HG02642 (cell line): ENCODE measurements around the gene WDR45.

Source experiments
- ATAC-seq: cut with Tn5 transposase; IDR thresholded peaks from one replicate; pipeline ENCODE4 v1.9.1; 2021; ENCODE audit warnings: mild to moderate bottlenecking; ENCODE audit not compliant: unreplicated experiment, poor library complexity

WDR45 gene

DNA sequence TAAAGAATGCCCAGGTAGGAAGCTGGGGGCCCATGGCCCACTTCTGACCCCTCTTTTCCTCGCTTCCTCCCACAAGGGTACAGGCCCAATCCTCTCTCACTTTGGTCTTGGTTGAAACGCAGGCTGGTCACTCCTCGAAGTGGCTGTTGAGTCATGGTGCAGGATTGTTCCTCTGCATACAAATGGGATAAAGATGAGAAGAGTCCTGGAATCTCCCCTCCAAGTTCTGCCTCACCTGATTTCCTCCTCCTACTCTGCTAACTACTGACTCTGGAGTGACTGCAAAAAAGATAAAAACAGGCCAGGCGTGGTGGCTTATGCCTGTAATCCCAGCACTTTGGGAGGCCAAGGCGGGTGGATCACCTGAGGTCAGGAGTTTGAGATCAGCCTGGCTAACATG, 1.7 kb downstream of the WDR45 start:
- no peak for ATAC-seq

DNA sequence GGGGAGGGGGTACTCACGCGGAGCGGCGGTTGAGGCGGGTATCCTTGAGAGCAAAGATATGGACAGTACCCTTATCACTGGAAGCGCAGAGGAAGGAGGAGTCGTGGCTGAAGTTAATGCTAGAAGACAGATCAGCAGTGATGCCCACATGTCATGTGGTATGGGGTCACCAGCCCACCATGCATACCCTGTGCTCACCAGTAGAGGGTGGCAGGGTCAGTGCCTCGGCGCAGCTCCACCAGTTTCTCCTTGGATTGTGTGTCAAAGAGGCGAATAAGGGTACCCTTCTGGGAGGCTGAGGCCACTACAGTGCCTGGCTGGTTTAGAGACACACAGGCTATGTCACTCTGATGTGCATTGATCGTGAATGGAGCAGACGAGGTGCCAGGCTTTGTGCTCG, 4.3 kb downstream of the WDR45 start:
- no peak for ATAC-seq

- ATAC-seq = peak; percentile 87
Observed at GRCh38 chrX:49073601-49074575, 5.8 kb downstream of the WDR45 start, which contains the start of gene PRAF2. Gene PRAF2, minus strand, starts transcription at chrX:49074002. Its CDS starts 15 bp downstream, at chrX:49073987.

DNA sequence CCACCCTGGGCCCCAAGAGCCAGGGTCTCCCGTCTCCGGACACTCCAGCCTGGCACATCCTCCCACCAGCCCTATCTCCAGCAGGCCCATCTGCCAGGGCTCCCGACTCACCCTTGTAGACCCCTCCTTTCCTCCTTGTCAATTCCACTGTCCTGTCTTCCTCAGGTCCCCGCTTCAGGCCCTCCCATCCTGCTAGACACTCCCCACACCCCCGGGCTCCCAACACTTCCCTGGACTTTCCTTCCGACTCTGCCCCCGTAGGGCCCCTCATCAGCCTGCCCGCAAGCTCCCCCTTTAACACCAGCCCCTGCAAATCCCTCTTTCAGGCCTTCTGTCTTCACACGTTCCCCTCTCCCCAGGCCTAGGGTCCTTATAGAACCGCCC, 7.0 kb downstream of the WDR45 start:
- no peak for ATAC-seq

- no peak for ATAC-seq
Observed at GRCh38 chrX:49071877-49072711, 7.6 kb downstream of the WDR45 start.

- ATAC-seq = no peak
Observed at GRCh38 chrX:49070988-49071387, 8.7 kb downstream of the WDR45 start.

DNA sequence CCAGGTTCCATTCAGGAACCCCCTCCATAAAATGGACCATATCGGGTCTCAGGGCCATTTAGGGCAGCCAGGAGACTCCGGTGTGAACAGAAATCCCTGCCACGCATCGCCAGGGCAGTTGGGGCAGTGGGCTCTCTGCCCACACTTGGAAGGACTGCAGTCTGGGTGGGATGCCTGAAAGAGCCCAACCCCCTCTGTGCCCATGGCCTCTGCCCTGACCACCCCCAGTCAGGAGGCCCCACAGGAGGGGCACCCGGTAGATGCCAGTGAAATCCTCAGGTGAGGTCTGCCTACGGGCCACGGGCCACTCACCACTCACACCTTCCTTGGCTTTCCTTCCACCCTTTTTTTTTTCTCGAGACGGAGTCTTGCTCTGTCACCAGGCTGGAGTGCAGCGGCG, 10.6 kb downstream of the WDR45 start:
- ATAC-seq = no peak

GRCh38 chrX:49067285-49068120, 12.2 kb downstream of the WDR45 start:
- ATAC-seq = no peak

DNA sequence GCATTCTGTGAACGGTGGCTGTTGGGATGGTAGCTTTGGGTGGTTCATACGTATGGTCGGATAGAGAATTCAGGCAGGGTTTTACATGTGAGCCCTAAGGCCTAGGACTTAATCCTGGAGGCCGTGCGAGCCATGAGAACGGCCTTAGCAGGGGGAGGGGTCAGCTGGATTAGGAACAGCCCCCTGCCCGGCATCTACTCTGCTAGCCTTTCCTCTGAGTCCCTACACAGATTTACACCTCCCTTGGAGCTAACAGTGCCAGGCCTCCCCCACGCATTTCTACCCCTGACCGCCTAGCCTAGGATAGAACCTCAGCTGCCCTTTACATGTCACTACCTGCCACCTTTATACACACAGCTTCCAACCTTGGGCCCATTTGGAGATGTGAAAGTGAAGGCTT, 13.0 kb downstream of the WDR45 start:
- no peak for ATAC-seq

DNA sequence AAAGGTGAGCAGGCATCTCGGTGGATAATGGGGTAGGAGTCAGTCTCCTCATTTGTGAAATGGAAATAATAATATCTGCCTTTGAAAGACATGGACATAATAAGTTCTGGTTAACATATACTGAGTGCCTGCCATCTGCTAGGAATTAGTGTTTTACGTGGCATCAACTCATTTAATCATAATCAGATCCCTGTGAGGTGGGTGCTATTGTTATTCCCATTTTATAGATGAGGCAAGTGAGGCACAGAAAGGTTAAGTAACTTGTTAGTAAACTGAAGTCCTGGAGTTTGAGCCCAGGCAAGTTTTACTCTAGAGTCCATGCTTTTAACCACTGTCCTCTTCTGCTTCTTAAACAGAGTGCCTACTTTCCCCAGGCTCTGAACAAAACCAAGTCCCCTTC, 13.4 kb downstream of the WDR45 start:
- ATAC-seq = no peak

DNA sequence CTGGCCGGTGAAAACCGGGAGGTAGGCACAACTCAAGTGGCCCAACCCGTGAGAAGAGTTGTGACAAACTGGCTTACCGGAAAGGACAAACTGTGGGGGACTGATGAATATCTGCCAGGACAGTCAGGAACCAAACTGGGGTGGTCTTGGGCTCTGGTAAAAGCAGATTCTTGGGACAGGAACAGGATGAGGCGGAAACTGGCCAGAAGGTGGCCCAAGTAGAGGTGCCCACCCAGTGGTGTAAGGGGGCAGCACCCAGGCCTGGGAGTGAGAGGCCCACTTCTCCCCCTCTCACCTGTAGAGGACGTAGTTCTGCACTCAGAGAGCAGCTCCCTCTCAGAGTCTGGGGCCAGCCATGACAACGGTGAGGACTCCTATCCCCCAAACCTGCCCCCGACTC, 15.0 kb downstream of the WDR45 start:
- ATAC-seq = no peak

DNA sequence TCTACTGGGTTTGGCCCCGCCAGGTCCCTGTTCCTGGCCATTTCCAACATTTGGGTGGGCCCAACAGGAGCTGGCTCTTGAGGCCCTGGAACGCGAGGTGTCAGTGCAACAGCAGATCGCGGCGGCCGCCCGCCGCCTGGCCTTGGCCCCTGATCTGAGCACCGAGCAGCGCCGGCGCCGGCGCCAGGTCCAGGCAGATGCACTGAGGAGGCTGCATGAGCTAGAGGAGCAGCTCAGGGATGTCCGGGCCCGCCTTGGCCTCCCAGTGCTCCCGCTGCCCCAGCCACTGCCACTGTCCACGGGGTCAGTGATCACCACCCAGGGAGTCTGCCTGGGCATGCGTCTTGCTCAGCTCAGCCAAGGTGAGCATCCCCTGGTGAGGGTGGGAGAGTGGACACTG, 15.4 kb downstream of the WDR45 start:
- ATAC-seq = no peak

- no peak for ATAC-seq
Observed at GRCh38 chrX:49063715-49064114, 16.0 kb downstream of the WDR45 start.

DNA sequence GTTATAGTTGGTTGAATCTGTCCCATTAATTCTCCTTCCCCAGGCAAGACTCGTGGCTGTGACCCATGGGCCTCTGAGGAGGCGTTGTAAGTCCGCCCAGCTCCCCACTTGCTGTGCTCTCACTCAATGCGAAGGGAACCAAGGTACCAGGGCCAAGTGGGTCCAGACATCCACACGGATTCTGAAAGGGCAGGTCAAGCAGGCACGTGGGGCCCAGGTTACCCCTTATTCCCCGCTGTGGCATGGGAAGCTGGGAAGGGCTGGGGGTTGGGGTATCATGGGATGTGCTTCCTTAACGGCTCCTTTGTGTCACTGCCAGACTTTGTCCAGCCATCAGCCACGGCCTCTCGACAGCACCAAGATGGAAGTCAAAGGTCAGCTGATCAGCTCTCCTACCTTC, 17.8 kb downstream of the WDR45 start:
- ATAC-seq = no peak

DNA sequence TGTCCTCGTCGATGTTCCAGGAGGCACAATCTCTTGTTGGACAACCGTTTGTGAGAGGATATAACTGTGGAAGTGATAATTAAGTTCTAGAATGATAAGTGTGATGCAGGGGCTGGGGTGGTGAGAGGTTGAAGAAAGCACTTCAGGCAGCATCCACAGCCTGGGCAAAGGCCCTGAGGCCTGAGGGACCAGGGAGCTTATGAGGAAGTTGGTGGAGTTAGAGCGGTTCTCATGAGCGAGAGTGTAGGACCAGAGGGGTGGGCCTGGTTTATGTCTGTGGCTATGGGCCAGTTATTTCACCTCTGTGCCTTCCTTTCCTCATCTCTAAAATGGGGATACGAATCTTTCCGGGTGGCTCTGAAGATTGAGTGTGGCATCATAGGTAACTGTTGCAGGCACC, 18.2 kb downstream of the WDR45 start:
- no peak for ATAC-seq

GRCh38 chrX:49060914-49061313, 18.8 kb downstream of the WDR45 start:
- ATAC-seq = no peak

DNA sequence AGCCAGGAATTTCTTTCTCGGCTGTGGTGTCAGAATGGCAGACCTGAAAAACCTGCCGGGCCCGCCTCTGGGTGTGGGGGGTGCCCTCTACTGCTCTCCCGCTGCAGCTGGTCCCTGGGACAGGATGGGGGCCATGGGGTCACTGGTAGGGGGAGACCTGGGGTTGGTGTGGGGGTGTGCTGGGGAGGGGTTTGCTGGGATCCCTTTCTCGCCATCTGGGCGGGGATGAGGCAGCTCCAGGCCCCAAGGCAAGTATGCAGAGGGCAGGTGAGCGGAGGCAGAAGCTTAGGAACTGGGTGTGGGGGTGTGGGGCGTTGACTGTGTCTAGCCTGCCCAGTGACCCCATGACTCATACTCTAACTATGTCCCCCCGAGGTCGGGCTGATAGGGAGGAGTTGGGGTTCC, 20.0 kb downstream of the WDR45 start:
- ATAC-seq = no peak

DNA sequence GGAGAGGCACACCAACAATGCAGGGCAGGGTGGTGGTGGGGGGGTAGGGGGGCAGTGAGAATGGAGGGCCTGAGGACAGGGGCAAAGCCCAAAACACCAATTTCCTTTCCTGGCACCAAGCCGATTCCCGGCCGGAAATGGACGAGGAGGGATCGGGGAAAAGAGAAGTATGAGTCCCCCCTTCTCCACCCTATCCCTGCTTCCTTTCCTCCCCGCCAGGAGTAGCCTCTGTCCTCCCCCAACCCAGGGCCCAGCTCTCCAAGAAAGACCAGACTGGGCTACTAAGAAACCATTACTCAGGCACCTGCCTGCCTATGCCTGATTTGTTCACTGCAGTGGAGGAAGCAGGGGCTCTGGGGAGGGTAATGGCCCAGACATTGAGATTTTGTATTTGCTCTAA, 20.5 kb downstream of the WDR45 start:
- no peak for ATAC-seq

DNA sequence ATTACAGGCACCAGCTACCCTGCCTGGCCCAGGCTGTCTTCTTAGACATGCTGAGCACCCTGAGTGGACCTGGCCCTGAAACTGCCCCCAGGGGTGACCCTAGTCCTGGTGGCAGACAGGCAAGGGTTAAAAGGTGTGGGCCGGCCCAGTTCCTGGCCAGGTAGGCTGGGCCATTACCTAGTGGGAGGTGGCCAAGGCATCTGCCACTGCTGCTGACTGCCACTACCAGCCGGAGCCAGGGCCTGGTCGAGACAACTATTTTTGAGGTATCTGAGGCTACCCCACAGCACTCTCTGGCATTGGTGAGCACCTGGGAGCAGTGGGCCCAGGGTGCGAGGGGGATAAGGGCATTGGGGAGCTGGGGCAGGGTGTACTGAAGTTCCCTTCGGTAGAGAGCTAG, 20.9 kb downstream of the WDR45 start, which contains the start of gene CCDC120:
Gene CCDC120 (plus strand): TSS at position 206 of the 400 bp plus-strand sequence. CDS start 3,043 bp downstream, outside the sequence.
- ATAC-seq = no peak

DNA sequence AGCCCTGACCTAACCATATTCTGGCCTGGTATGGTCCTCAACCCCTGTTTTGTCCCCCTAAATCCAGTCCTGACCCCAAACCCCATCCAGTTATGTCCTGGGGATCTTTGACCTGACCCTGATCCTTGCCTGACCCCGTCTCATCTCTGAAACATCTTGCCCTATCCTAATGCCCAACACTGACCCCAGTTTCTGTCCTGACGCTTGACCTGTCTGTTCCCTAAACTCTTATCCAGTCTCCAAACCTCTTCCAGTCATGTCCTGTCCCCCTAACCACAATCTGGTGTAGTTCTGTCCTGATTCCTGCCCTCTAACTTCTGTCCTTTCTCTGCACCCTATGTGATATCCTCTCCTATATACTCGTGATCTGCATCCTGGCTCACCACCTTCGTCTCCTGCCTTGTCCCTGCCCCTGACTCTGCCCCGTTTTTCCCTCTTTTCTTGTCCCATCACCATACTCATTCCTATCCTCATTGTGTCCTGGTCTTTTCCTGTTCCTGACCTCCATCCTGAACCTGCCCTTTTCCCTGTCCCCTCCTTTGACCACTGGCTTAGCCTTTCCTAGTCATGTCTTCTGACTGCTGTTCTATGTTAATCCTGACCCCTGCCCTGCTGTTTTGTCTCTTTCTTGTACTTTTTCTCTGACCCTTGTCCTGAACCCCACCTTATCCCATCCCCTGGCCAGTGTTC, 25.5 kb downstream of the WDR45 start:
- ATAC-seq = no peak
